IMR-90 (cell line): Measurements from ENCODE around the gene MLH3. TPM values are rescaled to one million over a fixed set of nuclear protein-coding genes. Genes with fewer than 3 reads are reported as not detected.

Source experiments
- ATAC-seq: fragments of 200-7000 bp; cut with Tn5 transposase; 2 replicates; pipeline ENCODE4 v1.9.1; 2020; ENCODE audit warnings: low read depth, mild to moderate bottlenecking, moderate library complexity
- BruUV-seq: library from RNA; stranded (reverse); fragments of 400-500 nt; replicated peaks from 2 replicates; lab custom pipeline; 2021; lab: Mats Ljungman, UMichigan
- CTCF ChIA-PET: fragments of 300-600 bp; formaldehyde crosslinking; extraction: SDS; loops from one replicate; lab custom pipeline; 2021; ENCODE audit warnings: antibody characterized with exemption; lab: Yijun Ruan, JAX
- POLR2A ChIA-PET: fragments of 300-600 bp; sonication (Branson Sonifier 250); formaldehyde crosslinking; loops from one replicate; lab custom pipeline; 2022; ENCODE audit warnings: antibody characterized with exemption; ENCODE audit not compliant: unreplicated experiment; lab: Charles Lee
- DNase-seq: peaks from one replicate; pipeline ENCODE4 v3.0.0; 2013
- H2AFZ ChIP-seq: replicated peaks from 2 replicates; pipeline ENCODE3; 2013; ENCODE audit warnings: low read length, mild to moderate bottlenecking; ENCODE audit not compliant: poor library complexity
- H2AK5ac ChIP-seq: 2 replicates; pipeline ENCODE4 v1.6.1; 2013; ENCODE audit warnings: low read depth, low read length, inconsistent platforms
- H2AK9ac ChIP-seq: replicated peaks from 2 replicates; pipeline ENCODE3; 2013; ENCODE audit warnings: mild to moderate bottlenecking, low read depth, low read length, moderate library complexity; ENCODE audit not compliant: poor library complexity
- H2BK120ac ChIP-seq: 2 replicates; pipeline ENCODE4 v1.6.1; 2013; ENCODE audit warnings: low read depth, low read length, inconsistent platforms
- H2BK15ac ChIP-seq: 3 replicates; pipeline ENCODE4 v1.6.1; 2013; ENCODE audit warnings: low read depth, low read length, inconsistent platforms
- H2BK20ac ChIP-seq: 2 replicates; pipeline ENCODE4 v1.6.1; 2013; ENCODE audit warnings: low read depth, mild to moderate bottlenecking, inconsistent platforms, low read length, moderate library complexity
- H2BK5ac ChIP-seq: 2 replicates; pipeline ENCODE4 v1.6.1; 2013; ENCODE audit warnings: mild to moderate bottlenecking, low read depth, low read length, inconsistent platforms; ENCODE audit not compliant: poor library complexity, severe bottlenecking
- H3K14ac ChIP-seq: replicated peaks from 2 replicates; pipeline ENCODE4 v1.6.1; 2013; ENCODE audit warnings: low read depth, low read length, inconsistent platforms
- H3K18ac ChIP-seq: 2 replicates; pipeline ENCODE4 v1.6.1; 2013; ENCODE audit warnings: low read depth, low read length, control low read depth
- H3K23ac ChIP-seq: 2 replicates; pipeline ENCODE4 v1.6.1; 2013; ENCODE audit warnings: low read depth, low read length, inconsistent platforms
- H3K27ac ChIP-seq: 2 replicates; pipeline ENCODE4 v1.5.1; 2013; ENCODE audit warnings: mild to moderate bottlenecking, control low read depth, low read length; ENCODE audit not compliant: insufficient read depth
- H3K27me3 ChIP-seq: 2 replicates; pipeline ENCODE4 v1.6.1; 2013; ENCODE audit warnings: low read length; ENCODE audit not compliant: control insufficient read depth, insufficient read depth
- H3K36me3 ChIP-seq: 2 replicates; pipeline ENCODE4 v1.6.1; 2013; ENCODE audit warnings: low read length, mixed read lengths; ENCODE audit not compliant: control insufficient read depth, insufficient read depth
- H3K4ac ChIP-seq: 2 replicates; pipeline ENCODE4 v1.6.1; 2013; ENCODE audit warnings: low read depth, low read length, inconsistent platforms
- H3K4me1 ChIP-seq: 2 replicates; pipeline ENCODE4 v1.6.1; 2013; ENCODE audit warnings: low read length, mixed read lengths; ENCODE audit not compliant: control insufficient read depth, insufficient read depth
- H3K4me2 ChIP-seq: 2 replicates; pipeline ENCODE4 v1.6.1; 2013; ENCODE audit warnings: low read depth, mild to moderate bottlenecking, control low read depth, low read length, moderate library complexity
- H3K4me3 ChIP-seq: 2 replicates; pipeline ENCODE4 v1.5.1; 2013; ENCODE audit warnings: low read depth, mild to moderate bottlenecking, control low read depth, low read length, moderate library complexity; ENCODE audit not compliant: insufficient read depth
- H3K56ac ChIP-seq: 2 replicates; pipeline ENCODE4 v1.6.1; 2013; ENCODE audit warnings: low read length, inconsistent platforms; ENCODE audit not compliant: insufficient read depth; ENCODE audit errors: extremely low read depth
- H3K79me1 ChIP-seq, 2 experiments: 2 replicates each; pipeline ENCODE4 v1.6.1; 2013; ENCODE audit warnings: low read length in 2 of 2, inconsistent platforms in 1 of 2, low read depth in 1 of 2
- H3K9ac ChIP-seq: 2 replicates; pipeline ENCODE4 v1.6.1; 2013; ENCODE audit warnings: low read depth, low read length, control low read depth
- H3K9me1 ChIP-seq: 2 replicates; pipeline ENCODE4 v1.6.1; 2013; ENCODE audit warnings: low read length, inconsistent platforms; ENCODE audit not compliant: insufficient read depth
- H3K9me3 ChIP-seq: 2 replicates; pipeline ENCODE4 v1.6.1; 2013; ENCODE audit warnings: low read length; ENCODE audit not compliant: control insufficient read depth, insufficient read depth
- H4K20me1 ChIP-seq: 2 replicates; pipeline ENCODE4 v1.6.1; 2013; ENCODE audit warnings: low read length, inconsistent platforms; ENCODE audit not compliant: insufficient read depth
- H4K5ac ChIP-seq: 2 replicates; pipeline ENCODE4 v1.6.1; 2013; ENCODE audit warnings: mild to moderate bottlenecking, low read depth, low read length, control low read depth
- H4K8ac ChIP-seq, 2 experiments: 2 replicates each; pipeline ENCODE4 v1.6.1; 2013; ENCODE audit warnings: low read depth in 2 of 2, low read length in 2 of 2, control low read depth in 1 of 2, inconsistent platforms in 1 of 2
- H4K91ac ChIP-seq: 2 replicates; pipeline ENCODE4 v1.6.1; 2013; ENCODE audit warnings: low read depth, low read length, inconsistent platforms; ENCODE audit not compliant: insufficient read depth
- RAD21 ChIP-seq: IDR thresholded peaks from 2 replicates; pipeline ENCODE4 v1.6.1; 2012; ENCODE audit warnings: low read length, improper control_type of control experiment
- WGBS, 2 experiments: methylation state at CpG; one replicate each; pipeline versions ENCODE4 v1.1.5 to v1.1.7; 2013; ENCODE audit warnings: missing lambda C conversion rate in 2 of 2; ENCODE audit not compliant: insufficient read length in 1 of 2; ENCODE audit errors: extremely low coverage in 2 of 2; 5-methylcytosine and 5-hydroxymethylcytosine counted together
- dilution Hi-C: fragments of 300-500 bp; cut with HindIII; formaldehyde crosslinking; loops from one replicate; pipeline ENCODE4 v1.14.3; 2018; ENCODE audit warnings: low sequenced_read_pairs; ENCODE audit not compliant: unreplicated experiment
- in situ Hi-C: fragments of 300-500 bp; cut with MboI; formaldehyde crosslinking; loops from 3 replicates; pipeline ENCODE4 v1.14.3; 2019; ENCODE audit warnings: low sequenced_read_pairs, inconsistent platforms, mixed read lengths
- intact Hi-C: fragments of 100-400 bp; cut with micrococcal nuclease; formaldehyde crosslinking; loops from 2 replicates; pipeline ENCODE4 v1.10.0; 2022
- polyA plus RNA-seq, 3 experiments: library from polyadenylated mRNA; depleted of rRNA; stranded (reverse); fragments of >200 nt; gene quantifications; 2 replicates each; pipeline ENCODE4 v1.2.3, GENCODE V29; 2012; ENCODE audit warnings: low replicate concordance in 1 of 3
- total RNA-seq: library from RNA; depleted of rRNA; stranded (reverse); fragments of >200 nt; gene quantifications from 2 replicates; pipeline ENCODE4 v1.2.3, GENCODE V29; 2012

MLH3 gene
- total and polyA plus RNA-seq, 2 of the 4 experiments (the other 2 are of a cell fraction): 5.6 to 14.7 TPM

GRCh38 chr14:75040959-75041358, 10.3 kb downstream of the MLH3 start:
- Histone ChIP-seq H4K91ac (no peak overlapping the region), H2BK15ac (no peak overlapping the region), H3K9me1 (peaks cover 12% of the 10 kb centered on the region), H4K8ac (no peak overlapping the region), H3K18ac (no peak overlapping the region), H3K4ac (no peak overlapping the region), H2BK5ac (no peak overlapping the region), H3K4me3 (no peak overlapping the region), H3K9me3 (no peaks in the 10 kb centered on the region), H3K9ac (no peak overlapping the region), H4K20me1 (no peaks in the 10 kb centered on the region), H3K36me3 (peaks cover 3% of the 10 kb centered on the region; the same call in 1 of the 2 replicates), H3K27me3 (no peaks in the 10 kb centered on the region), H3K27ac (no peak overlapping the region), H3K56ac (no peak overlapping the region), H2BK120ac (no peak overlapping the region), H2AK9ac (no peak overlapping the region), H2AK5ac (no peak overlapping the region), H4K5ac (no peak overlapping the region), H2BK20ac (no peak overlapping the region), H3K4me1 (peaks cover 10% of the 10 kb centered on the region), H3K79me1 (peaks cover 5 to 13% of the 10 kb centered on the region in 2 experiments; a peak in 2 of 4 replicates), H3K14ac (no peak overlapping the region), H3K23ac (no peak overlapping the region), H2AFZ (no peak overlapping the region), H3K4me2 (no peak overlapping the region)
- in situ Hi-C loops: no loop called here
- dilution Hi-C loops: no loop called here
- ATAC-seq (no peak), DNase-seq (no peak)
- ChIA-PET POLR2A (no interaction called here), CTCF (no interaction called here)
- no CpG with 5 or more reads among the region's 2 CpGs for WGBS, 2 experiments
- no peak for TF ChIP-seq RAD21
- no TSS peak for BruUV-seq
- intact Hi-C loops: no loop called here
